OCI-LY3 (cell line): ENCODE data around the gene NEDD4L.

ENCODE experiments used
- H2AFZ ChIP-seq: fragments of 200-600, 300-600 bp; shearing (Covaris generic); 2 replicates; pipeline ENCODE4 v1.6.0; 2014; ENCODE audit warnings: antibody characterized with exemption, low read depth, low read length
- H3K27ac ChIP-seq: fragments of 200-600, 300-600 bp; sonication (generic); 2 replicates; pipeline ENCODE4 v1.5.1; 2014; ENCODE audit warnings: mild to moderate bottlenecking, low read length, moderate library complexity, mixed read lengths
- H3K27me3 ChIP-seq: fragments of 200-600, 300-600 bp; sonication (generic); 2 replicates; pipeline ENCODE4 v1.6.1; 2014; ENCODE audit warnings: low read depth, low read length, mixed read lengths
- H3K36me3 ChIP-seq: fragments of 200-600, 300-600 bp; sonication (generic); replicated peaks from 2 replicates; pipeline ENCODE3; 2014; ENCODE audit warnings: low read depth, low read length, mixed read lengths
- H3K4me1 ChIP-seq: fragments of 300-600, 200-600 bp; sonication (generic); 2 replicates; pipeline ENCODE4 v1.6.1; 2014; ENCODE audit warnings: low read length, mixed read lengths
- H3K4me2 ChIP-seq: fragments of 200-600, 300-600 bp; sonication (generic); 2 replicates; pipeline ENCODE4 v1.6.1; 2014; ENCODE audit warnings: low read length, mixed read lengths
- H3K4me3 ChIP-seq: fragments of 300-600, 200-600 bp; sonication (generic); 2 replicates; pipeline ENCODE4 v1.5.1; 2014; ENCODE audit warnings: antibody characterized with exemption, mild to moderate bottlenecking, low read length, moderate library complexity
- H3K79me2 ChIP-seq: fragments of 300-600, 200-600 bp; shearing (Covaris generic); 2 replicates; pipeline ENCODE4 v1.6.1; 2014; ENCODE audit warnings: mild to moderate bottlenecking, low read length, mixed read lengths
- H3K9ac ChIP-seq: fragments of 300-600, 200-600 bp; shearing (Covaris generic); 2 replicates; pipeline ENCODE4 v1.6.0; 2014; ENCODE audit warnings: mild to moderate bottlenecking, low read length, moderate library complexity
- H3K9me3 ChIP-seq: fragments of 200-600, 300-600 bp; shearing (Covaris generic); 2 replicates; pipeline ENCODE4 v1.6.1; 2014; ENCODE audit warnings: low read length, mixed read lengths; ENCODE audit not compliant: insufficient read depth
- H4K20me1 ChIP-seq: fragments of 200-600, 300-600 bp; sonication (generic); 2 replicates; pipeline ENCODE4 v1.6.1; 2016; ENCODE audit warnings: low read length, mixed read lengths; ENCODE audit not compliant: insufficient read depth
- EZH2phosphoT487 ChIP-seq: fragments of 200-600 bp; shearing (Covaris generic); IDR thresholded peaks from 2 replicates; pipeline ENCODE4 v1.6.1; 2018; ENCODE audit warnings: antibody characterized with exemption, mixed run types, low read depth
- TF ChIP-seq, protein P1 (sequence below): fragments of 200-600, 300-600 bp; sonication (generic); IDR thresholded peaks from 2 replicates; pipeline ENCODE4 v1.5.1; 2014; ENCODE audit warnings: antibody characterized with exemption, low read length, low read depth

The NEDD4L gene

DNA sequence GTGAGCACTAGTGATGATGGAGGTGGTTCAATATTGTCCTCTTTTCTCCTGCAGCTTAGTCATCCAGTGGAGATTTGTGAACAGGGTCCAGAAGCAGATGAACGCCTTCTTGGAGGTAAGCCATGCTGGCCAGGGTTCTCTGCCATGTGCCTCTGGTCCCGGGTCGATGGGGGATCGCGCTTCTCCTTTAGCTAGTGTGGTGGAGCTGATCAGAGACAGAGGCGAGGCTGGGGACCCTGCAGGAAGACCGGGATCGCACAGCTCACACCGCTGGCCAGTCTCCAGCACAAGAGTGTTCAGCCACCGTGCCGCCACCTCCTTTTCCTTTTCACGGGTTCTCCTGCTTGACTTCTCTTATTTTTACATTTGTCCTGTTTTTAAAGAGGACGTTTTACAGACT, 341.4 kb downstream of the NEDD4L start:
- H3K27ac ChIP-seq, result no peak overlapping the region
- no peaks in the 10 kb centered on the region for H3K9me3 ChIP-seq
- H3K27me3 ChIP-seq, result no peaks in the 10 kb centered on the region
- no peak for TF ChIP-seq EZH2phosphoT487
- TF ChIP-seq, protein P1, sequence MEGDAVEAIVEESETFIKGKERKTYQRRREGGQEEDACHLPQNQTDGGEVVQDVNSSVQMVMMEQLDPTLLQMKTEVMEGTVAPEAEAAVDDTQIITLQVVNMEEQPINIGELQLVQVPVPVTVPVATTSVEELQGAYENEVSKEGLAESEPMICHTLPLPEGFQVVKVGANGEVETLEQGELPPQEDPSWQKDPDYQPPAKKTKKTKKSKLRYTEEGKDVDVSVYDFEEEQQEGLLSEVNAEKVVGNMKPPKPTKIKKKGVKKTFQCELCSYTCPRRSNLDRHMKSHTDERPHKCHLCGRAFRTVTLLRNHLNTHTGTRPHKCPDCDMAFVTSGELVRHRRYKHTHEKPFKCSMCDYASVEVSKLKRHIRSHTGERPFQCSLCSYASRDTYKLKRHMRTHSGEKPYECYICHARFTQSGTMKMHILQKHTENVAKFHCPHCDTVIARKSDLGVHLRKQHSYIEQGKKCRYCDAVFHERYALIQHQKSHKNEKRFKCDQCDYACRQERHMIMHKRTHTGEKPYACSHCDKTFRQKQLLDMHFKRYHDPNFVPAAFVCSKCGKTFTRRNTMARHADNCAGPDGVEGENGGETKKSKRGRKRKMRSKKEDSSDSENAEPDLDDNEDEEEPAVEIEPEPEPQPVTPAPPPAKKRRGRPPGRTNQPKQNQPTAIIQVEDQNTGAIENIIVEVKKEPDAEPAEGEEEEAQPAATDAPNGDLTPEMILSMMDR, result no peak
- no peaks in the 10 kb centered on the region; the same call in 1 of the 2 replicates for H4K20me1 ChIP-seq
- no peak overlapping the region for H3K9ac ChIP-seq
- H3K36me3 ChIP-seq, result peaks cover 85% of the 10 kb centered on the region
- no peak overlapping the region for H2AFZ ChIP-seq
- H3K79me2 ChIP-seq, result no peaks in the 10 kb centered on the region
- H3K4me1 ChIP-seq, result peaks cover 9% of the 10 kb centered on the region; the same call in 1 of the 2 replicates
- H3K4me3 ChIP-seq, result no peak overlapping the region
- H3K4me2 ChIP-seq, result no peak overlapping the region

DNA sequence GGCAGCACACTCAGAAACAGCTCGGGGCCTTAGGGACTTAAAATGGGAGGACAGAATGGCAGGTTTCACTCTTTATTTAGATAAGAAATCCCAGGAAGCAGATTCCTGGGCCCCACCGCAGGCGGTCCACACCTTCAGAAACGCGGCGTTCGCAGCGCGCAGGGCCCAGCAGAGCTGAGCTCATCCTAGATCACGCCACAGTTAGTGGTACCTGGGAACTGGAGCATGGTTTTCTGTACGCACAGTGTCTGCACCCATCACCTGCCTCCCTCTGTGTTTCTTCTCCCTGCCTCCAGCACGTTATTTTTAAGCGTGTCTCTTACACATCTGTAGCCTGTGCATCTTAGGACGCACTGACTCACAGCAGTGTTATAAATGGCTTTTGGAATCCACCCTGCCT, 342.8 kb downstream of the NEDD4L start:
- no peak for TF ChIP-seq EZH2phosphoT487
- TF ChIP-seq, protein P1, result no peak
- Histone ChIP-seq H2AFZ (no peak overlapping the region), H3K79me2 (no peaks in the 10 kb centered on the region), H3K27ac (no peak overlapping the region), H3K4me3 (no peak overlapping the region), H3K4me2 (no peak overlapping the region), H3K27me3 (no peaks in the 10 kb centered on the region), H3K4me1 (peaks cover 9% of the 10 kb centered on the region; the same call in 1 of the 2 replicates), H3K9ac (no peak overlapping the region), H3K9me3 (no peaks in the 10 kb centered on the region), H3K36me3 (peaks cover 90% of the 10 kb centered on the region), H4K20me1 (no peaks in the 10 kb centered on the region; the same call in 1 of the 2 replicates)

DNA sequence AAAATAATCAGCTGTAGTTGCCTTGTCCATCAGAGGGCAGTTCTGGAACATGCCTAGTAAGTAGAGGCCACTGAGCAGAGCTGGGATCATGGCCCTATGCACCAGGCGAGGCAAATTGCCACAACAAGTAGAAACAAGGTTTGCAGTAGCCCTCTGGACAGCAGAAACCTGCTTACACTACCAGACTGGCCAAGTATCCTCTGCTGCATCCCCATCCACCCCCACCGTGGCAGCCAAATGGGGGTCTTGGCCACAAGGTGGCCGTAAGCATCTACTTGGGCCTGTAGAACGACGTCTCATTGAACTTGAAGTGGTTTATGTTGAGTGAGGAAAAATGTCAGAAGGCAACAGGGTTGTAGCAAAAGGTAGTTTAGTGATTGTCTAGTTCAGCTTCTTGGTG, 343.7 kb downstream of the NEDD4L start:
- no peaks in the 10 kb centered on the region; the same call in 1 of the 2 replicates for H4K20me1 ChIP-seq
- no peak overlapping the region for H3K4me2 ChIP-seq
- H3K9me3 ChIP-seq, result no peaks in the 10 kb centered on the region
- peaks cover 93% of the 10 kb centered on the region for H3K36me3 ChIP-seq
- H3K79me2 ChIP-seq, result no peaks in the 10 kb centered on the region
- no peak overlapping the region for H3K27ac ChIP-seq
- no peak overlapping the region for H2AFZ ChIP-seq
- H3K4me3 ChIP-seq, result no peak overlapping the region
- no peaks in the 10 kb centered on the region for H3K27me3 ChIP-seq
- no peak overlapping the region for H3K9ac ChIP-seq
- H3K4me1 ChIP-seq, result peaks cover 9% of the 10 kb centered on the region; the same call in 1 of the 2 replicates
- no peak for TF ChIP-seq EZH2phosphoT487
- TF ChIP-seq, protein P1, result no peak

DNA sequence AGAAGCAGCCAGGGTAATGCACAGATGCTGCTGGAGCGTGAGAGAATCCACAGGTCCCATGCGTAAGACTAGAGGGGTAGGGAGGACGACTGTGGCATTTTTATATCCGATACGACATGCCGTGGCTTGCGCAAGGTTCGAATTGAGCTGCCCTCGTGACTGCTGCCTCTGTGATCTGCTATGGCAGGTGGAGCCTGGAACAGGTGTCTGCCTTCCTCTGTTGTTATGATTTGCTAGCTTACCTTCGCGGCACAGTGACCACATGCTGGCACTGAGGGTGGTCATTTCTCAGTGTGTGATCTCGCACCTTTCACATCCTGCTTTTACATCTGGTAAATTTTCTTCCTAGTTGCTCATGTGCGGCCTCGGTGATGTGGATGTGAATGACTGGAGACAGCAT, 344.7 kb downstream of the NEDD4L start:
- H3K27me3 ChIP-seq, result no peaks in the 10 kb centered on the region
- no peaks in the 10 kb centered on the region; the same call in 1 of the 2 replicates for H4K20me1 ChIP-seq
- peaks cover 93% of the 10 kb centered on the region for H3K36me3 ChIP-seq
- H3K79me2 ChIP-seq, result no peaks in the 10 kb centered on the region
- H3K9ac ChIP-seq, result no peak overlapping the region
- peaks cover 4% of the 10 kb centered on the region; the same call in 1 of the 2 replicates for H3K4me1 ChIP-seq
- no peak overlapping the region for H3K4me2 ChIP-seq
- no peaks in the 10 kb centered on the region for H3K9me3 ChIP-seq
- no peak overlapping the region for H3K27ac ChIP-seq
- H2AFZ ChIP-seq, result no peak overlapping the region
- H3K4me3 ChIP-seq, result no peak overlapping the region
- no peak for TF ChIP-seq EZH2phosphoT487

DNA sequence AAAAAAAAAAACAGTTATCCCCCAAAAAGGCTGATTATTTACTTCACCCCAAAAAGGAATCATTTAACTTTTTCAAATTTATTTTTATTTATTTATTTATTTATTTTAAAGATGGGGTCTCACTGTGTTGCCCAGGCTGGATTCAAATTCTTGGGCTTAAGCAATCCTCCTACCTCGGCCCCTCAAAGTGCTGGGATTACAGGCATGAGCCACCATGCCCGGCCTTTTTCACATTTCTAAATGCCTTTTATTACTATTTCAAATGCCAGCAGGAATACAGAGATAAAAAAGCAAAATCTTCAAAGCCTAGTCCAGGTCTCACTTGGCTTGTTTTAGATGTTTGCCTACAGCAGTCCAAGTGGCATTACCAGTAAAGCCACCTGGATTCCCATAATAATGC, 345.7 kb downstream of the NEDD4L start:
- TF ChIP-seq, protein P1, result no peak
- no peaks in the 10 kb centered on the region for H3K9me3 ChIP-seq
- peaks cover 93% of the 10 kb centered on the region for H3K36me3 ChIP-seq
- H3K4me3 ChIP-seq, result no peak overlapping the region
- H2AFZ ChIP-seq, result no peak overlapping the region
- no peak overlapping the region for H3K27ac ChIP-seq
- no peaks in the 10 kb centered on the region for H3K27me3 ChIP-seq
- no peaks in the 10 kb centered on the region; the same call in 1 of the 2 replicates for H4K20me1 ChIP-seq
- H3K9ac ChIP-seq, result no peak overlapping the region
- H3K4me1 ChIP-seq, result peaks cover 8% of the 10 kb centered on the region
- H3K79me2 ChIP-seq, result no peaks in the 10 kb centered on the region
- H3K4me2 ChIP-seq, result no peak overlapping the region
